ENCODE results near the gene IMMP2L.

The IMMP2L gene

DNA sequence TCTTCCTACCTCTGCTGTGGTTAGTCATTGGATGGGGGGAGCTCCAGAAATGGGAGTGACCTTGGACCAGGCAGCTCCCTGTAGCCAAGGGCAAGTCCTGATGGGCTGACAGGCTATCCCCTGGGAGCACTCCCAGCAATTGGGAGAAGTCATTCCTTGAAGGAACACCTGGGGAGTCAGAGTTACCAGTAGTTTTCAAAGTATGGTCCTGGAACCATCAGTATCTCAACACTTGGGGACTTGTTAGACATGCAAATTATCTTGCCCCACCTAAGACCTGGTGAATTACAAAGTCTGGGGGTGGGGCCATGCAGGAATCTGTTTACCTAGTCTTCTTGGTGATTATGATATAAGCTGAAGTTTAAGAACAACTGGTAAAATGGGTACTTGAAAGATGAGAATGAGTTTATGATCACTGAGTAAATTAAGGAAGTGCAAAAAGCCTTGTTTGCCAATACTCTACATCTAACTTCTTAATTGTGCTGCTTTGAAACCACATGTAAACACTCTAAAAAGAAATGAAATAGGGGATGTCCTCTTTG lies 758.6 kb downstream of the IMMP2L start:
- H3K36me3 ChIP-seq (ENCODE audit: control insufficient read depth in 5 of 5, insufficient read depth in 5 of 5, low read length in 5 of 5): no peaks in the 10 kb centered on the region
- no peak overlapping the region for H3K27ac ChIP-seq (ENCODE audit: low read depth, low read length)
- H3K9ac ChIP-seq (ENCODE audit: low read length in 5 of 5): no peak overlapping the region
- H3K9me3 ChIP-seq (ENCODE audit: control insufficient read depth in 5 of 5, low read length in 5 of 5): peaks cover 0 to 3% (median 0%) of the 10 kb centered on the region in 5 donors
- H3K4me3 ChIP-seq (ENCODE audit: low read depth in 1 of 5, low read length in 5 of 5): no peak overlapping the region
- no peaks in the 10 kb centered on the region for H3K4me1 ChIP-seq (ENCODE audit: control insufficient read depth in 5 of 5, insufficient read depth in 5 of 5, low read length in 5 of 5)
- H3K27me3 ChIP-seq (ENCODE audit: control insufficient read depth in 5 of 5, insufficient read depth in 4 of 5, low read length in 5 of 5): no peaks in the 10 kb centered on the region

DNA sequence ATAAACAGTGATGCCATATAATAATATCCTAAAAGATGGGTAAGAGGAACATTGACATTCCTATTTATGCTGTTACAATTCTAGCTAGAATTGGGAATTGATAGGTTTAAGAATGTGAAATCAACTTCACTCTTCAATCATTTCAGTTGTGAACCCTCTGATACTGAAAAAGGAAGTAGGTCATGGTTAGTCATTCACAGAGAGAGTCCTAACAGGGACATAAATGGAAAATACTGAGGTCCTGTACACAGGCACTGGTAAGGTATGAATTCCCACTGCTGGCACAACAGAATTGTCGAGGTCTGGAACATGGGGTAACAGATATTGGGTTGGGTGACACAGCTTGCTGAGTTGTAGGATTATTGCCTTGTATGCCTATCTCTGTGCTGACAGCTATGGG lies 760.8 kb downstream of the IMMP2L start:
- peaks cover 0 to 3% (median 0%) of the 10 kb centered on the region in 5 donors for H3K9me3 ChIP-seq (ENCODE audit: control insufficient read depth in 5 of 5, low read length in 5 of 5)
- no peak overlapping the region for H3K27ac ChIP-seq (ENCODE audit: low read depth, low read length)
- no peaks in the 10 kb centered on the region for H3K27me3 ChIP-seq (ENCODE audit: control insufficient read depth in 5 of 5, insufficient read depth in 4 of 5, low read length in 5 of 5)
- H3K9ac ChIP-seq (ENCODE audit: low read length in 5 of 5): no peak overlapping the region
- no peaks in the 10 kb centered on the region for H3K4me1 ChIP-seq (ENCODE audit: control insufficient read depth in 5 of 5, insufficient read depth in 5 of 5, low read length in 5 of 5)
- no peak overlapping the region for H3K4me3 ChIP-seq (ENCODE audit: low read depth in 1 of 5, low read length in 5 of 5)
- H3K36me3 ChIP-seq (ENCODE audit: control insufficient read depth in 5 of 5, insufficient read depth in 5 of 5, low read length in 5 of 5): no peaks in the 10 kb centered on the region

DNA sequence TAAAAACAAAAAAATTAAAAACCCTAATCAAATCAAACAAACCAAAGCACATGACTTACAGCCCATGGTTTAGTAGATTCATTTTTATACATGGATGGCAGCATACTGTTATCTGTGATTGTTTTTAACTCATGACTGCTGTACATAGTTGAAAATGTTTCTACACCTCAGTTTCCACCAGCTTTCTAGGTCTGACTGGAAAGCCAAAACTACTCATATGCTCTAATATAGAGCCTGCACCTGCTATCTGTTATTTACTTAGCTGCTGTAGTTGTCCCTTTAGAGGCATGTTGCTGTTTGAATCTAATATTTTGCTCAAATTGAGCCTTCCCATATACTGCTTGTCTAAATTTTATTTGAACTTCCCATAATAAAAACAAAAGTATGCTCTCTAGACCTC lies 761.3 kb downstream of the IMMP2L start:
- H3K4me3 ChIP-seq (ENCODE audit: low read depth in 1 of 5, low read length in 5 of 5): no peak overlapping the region
- H3K4me1 ChIP-seq (ENCODE audit: control insufficient read depth in 5 of 5, insufficient read depth in 5 of 5, low read length in 5 of 5): no peaks in the 10 kb centered on the region
- H3K27ac ChIP-seq (ENCODE audit: low read depth, low read length): no peak overlapping the region
- no peaks in the 10 kb centered on the region for H3K27me3 ChIP-seq (ENCODE audit: control insufficient read depth in 5 of 5, insufficient read depth in 4 of 5, low read length in 5 of 5)
- H3K36me3 ChIP-seq (ENCODE audit: control insufficient read depth in 5 of 5, insufficient read depth in 5 of 5, low read length in 5 of 5): no peaks in the 10 kb centered on the region
- peaks cover 0 to 3% (median 0%) of the 10 kb centered on the region in 5 donors for H3K9me3 ChIP-seq (ENCODE audit: control insufficient read depth in 5 of 5, low read length in 5 of 5)
- no peak overlapping the region for H3K9ac ChIP-seq (ENCODE audit: low read length in 5 of 5)

DNA sequence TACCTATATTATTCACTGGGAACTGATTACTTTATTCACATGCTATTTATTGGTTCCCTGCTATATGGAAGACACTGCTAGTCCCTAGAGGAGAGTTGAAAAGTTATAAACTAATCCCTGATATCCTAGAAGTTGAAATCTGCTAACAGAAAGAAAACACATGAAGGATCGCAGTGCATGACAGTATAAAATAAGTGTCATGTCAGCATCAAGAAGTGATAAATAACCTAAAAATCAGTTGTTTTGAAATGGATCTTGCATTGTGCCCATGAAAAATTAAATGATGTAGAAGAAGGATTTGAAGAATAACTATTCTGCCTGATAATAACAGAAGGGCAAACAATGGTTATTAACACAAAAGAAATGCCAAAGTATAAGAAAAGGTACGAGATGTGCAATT lies 764.6 kb downstream of the IMMP2L start:
- Histone ChIP-seq H3K9ac (ENCODE audit: low read length in 5 of 5) (no peak overlapping the region), H3K36me3 (ENCODE audit: control insufficient read depth in 5 of 5, insufficient read depth in 5 of 5, low read length in 5 of 5) (no peaks in the 10 kb centered on the region), H3K4me1 (ENCODE audit: control insufficient read depth in 5 of 5, insufficient read depth in 5 of 5, low read length in 5 of 5) (no peaks in the 10 kb centered on the region), H3K27ac (ENCODE audit: low read depth, low read length) (no peak overlapping the region), H3K27me3 (ENCODE audit: control insufficient read depth in 5 of 5, insufficient read depth in 4 of 5, low read length in 5 of 5) (no peaks in the 10 kb centered on the region), H3K4me3 (ENCODE audit: low read depth in 1 of 5, low read length in 5 of 5) (no peak overlapping the region), H3K9me3 (ENCODE audit: control insufficient read depth in 5 of 5, low read length in 5 of 5) (peaks cover 0 to 1% (median 0%) of the 10 kb centered on the region in 5 donors)

- no peak overlapping the region for H3K9ac ChIP-seq (ENCODE audit: low read length in 5 of 5)
- H3K9me3 ChIP-seq (ENCODE audit: control insufficient read depth in 5 of 5, low read length in 5 of 5): no peaks in the 10 kb centered on the region
- no peaks in the 10 kb centered on the region for H3K4me1 ChIP-seq (ENCODE audit: control insufficient read depth in 5 of 5, insufficient read depth in 5 of 5, low read length in 5 of 5)
- no peaks in the 10 kb centered on the region for H3K27me3 ChIP-seq (ENCODE audit: control insufficient read depth in 5 of 5, insufficient read depth in 4 of 5, low read length in 5 of 5)
- no peak overlapping the region for H3K4me3 ChIP-seq (ENCODE audit: low read depth in 1 of 5, low read length in 5 of 5)
- H3K27ac ChIP-seq (ENCODE audit: low read depth, low read length): no peak overlapping the region
- no peaks in the 10 kb centered on the region for H3K36me3 ChIP-seq (ENCODE audit: control insufficient read depth in 5 of 5, insufficient read depth in 5 of 5, low read length in 5 of 5)
These were observed 771.3 kb downstream of the IMMP2L start for GRCh38 chr7:110790992-110791391.

- no peak overlapping the region for H3K27ac ChIP-seq (ENCODE audit: low read depth, low read length)
- no peaks in the 10 kb centered on the region for H3K27me3 ChIP-seq (ENCODE audit: control insufficient read depth in 5 of 5, insufficient read depth in 4 of 5, low read length in 5 of 5)
- no peaks in the 10 kb centered on the region for H3K4me1 ChIP-seq (ENCODE audit: control insufficient read depth in 5 of 5, insufficient read depth in 5 of 5, low read length in 5 of 5)
- no peak overlapping the region for H3K4me3 ChIP-seq (ENCODE audit: low read depth in 1 of 5, low read length in 5 of 5)
- H3K9me3 ChIP-seq (ENCODE audit: control insufficient read depth in 5 of 5, low read length in 5 of 5): no peaks in the 10 kb centered on the region
- H3K9ac ChIP-seq (ENCODE audit: low read length in 5 of 5): no peak overlapping the region
- no peaks in the 10 kb centered on the region for H3K36me3 ChIP-seq (ENCODE audit: control insufficient read depth in 5 of 5, insufficient read depth in 5 of 5, low read length in 5 of 5)
These were observed 775.8 kb downstream of the IMMP2L start for GRCh38 chr7:110786328-110786965.

DNA sequence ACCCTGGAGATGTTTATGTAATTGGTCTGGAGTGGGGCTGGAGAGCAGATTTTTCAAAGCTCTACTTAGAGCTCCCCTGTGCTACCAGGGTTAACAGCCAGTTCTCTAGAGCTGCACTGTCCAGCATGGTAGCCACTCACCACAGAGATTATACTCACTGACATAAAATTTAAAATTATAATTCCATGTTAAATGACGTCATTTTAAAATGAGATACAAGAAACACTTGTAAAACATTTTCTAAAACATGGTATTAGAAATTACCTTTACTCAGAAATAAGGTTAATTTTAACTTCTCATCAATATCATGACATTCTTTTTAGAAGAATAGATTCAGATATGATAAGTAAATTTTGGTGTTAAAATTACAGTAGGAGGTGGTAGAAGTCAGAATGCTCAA lies 777.5 kb downstream of the IMMP2L start:
- Histone ChIP-seq H3K27me3 (ENCODE audit: control insufficient read depth in 5 of 5, insufficient read depth in 4 of 5, low read length in 5 of 5) (no peaks in the 10 kb centered on the region), H3K27ac (ENCODE audit: low read depth, low read length) (no peak overlapping the region), H3K4me1 (ENCODE audit: control insufficient read depth in 5 of 5, insufficient read depth in 5 of 5, low read length in 5 of 5) (no peaks in the 10 kb centered on the region), H3K36me3 (ENCODE audit: control insufficient read depth in 5 of 5, insufficient read depth in 5 of 5, low read length in 5 of 5) (no peaks in the 10 kb centered on the region), H3K4me3 (ENCODE audit: low read depth in 1 of 5, low read length in 5 of 5) (no peak overlapping the region), H3K9ac (ENCODE audit: low read length in 5 of 5) (no peak overlapping the region), H3K9me3 (ENCODE audit: control insufficient read depth in 5 of 5, low read length in 5 of 5) (no peaks in the 10 kb centered on the region)

DNA sequence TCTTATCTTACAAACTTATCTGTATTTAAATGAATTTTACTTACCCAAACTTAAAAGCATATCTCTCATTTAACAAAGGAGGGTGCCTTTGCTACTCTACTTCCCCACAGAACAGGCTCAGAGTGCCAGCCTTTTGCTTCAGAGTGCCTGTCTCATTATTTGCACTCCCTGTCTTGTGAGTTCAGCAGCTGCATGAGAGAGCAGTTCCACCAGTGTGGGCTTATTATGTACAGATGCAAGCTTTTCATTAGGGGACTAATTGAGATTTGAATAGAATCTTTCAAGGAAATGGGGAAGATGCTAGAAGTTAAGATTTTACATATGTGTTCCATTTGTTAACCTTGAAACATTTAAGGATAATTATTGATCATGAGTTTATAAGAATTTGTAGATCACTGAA lies 781.6 kb downstream of the IMMP2L start:
- H3K36me3 ChIP-seq (ENCODE audit: control insufficient read depth in 5 of 5, insufficient read depth in 5 of 5, low read length in 5 of 5): no peaks in the 10 kb centered on the region
- no peaks in the 10 kb centered on the region for H3K27me3 ChIP-seq (ENCODE audit: control insufficient read depth in 5 of 5, insufficient read depth in 4 of 5, low read length in 5 of 5)
- no peaks in the 10 kb centered on the region for H3K4me1 ChIP-seq (ENCODE audit: control insufficient read depth in 5 of 5, insufficient read depth in 5 of 5, low read length in 5 of 5)
- H3K27ac ChIP-seq (ENCODE audit: low read depth, low read length): no peak overlapping the region
- H3K4me3 ChIP-seq (ENCODE audit: low read depth in 1 of 5, low read length in 5 of 5): no peak overlapping the region
- no peaks in the 10 kb centered on the region for H3K9me3 ChIP-seq (ENCODE audit: control insufficient read depth in 5 of 5, low read length in 5 of 5)
- no peak overlapping the region for H3K9ac ChIP-seq (ENCODE audit: low read length in 5 of 5)

- Histone ChIP-seq H3K36me3 (ENCODE audit: control insufficient read depth in 5 of 5, insufficient read depth in 5 of 5, low read length in 5 of 5) (no peaks in the 10 kb centered on the region), H3K4me3 (ENCODE audit: low read depth in 1 of 5, low read length in 5 of 5) (no peak overlapping the region), H3K4me1 (ENCODE audit: control insufficient read depth in 5 of 5, insufficient read depth in 5 of 5, low read length in 5 of 5) (no peaks in the 10 kb centered on the region)
These were observed 783.0 kb downstream of the IMMP2L start for GRCh38 chr7:110779339-110779738.

DNA sequence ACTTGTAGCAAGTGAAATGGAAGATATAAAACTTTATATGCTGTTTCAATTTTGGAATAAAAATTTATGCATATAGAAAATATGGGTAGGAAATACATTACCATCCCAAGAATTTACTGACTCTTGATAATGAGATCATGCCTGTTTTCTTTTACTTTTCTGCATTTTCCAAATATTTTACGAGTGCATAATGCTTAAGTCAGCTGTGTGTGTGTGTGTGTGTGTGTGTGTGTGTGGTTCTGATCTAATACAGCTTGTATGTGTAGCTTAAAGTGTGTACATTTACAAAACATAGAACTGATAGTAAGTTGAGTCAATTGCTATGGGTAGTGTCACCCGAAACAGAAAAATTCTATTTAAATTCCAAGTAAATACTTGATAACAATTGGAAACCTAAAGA lies 787.2 kb downstream of the IMMP2L start:
- Histone ChIP-seq H3K4me3 (ENCODE audit: low read depth in 1 of 5, low read length in 5 of 5) (no peak overlapping the region), H3K27me3 (ENCODE audit: control insufficient read depth in 5 of 5, insufficient read depth in 4 of 5, low read length in 5 of 5) (no peaks in the 10 kb centered on the region), H3K36me3 (ENCODE audit: control insufficient read depth in 5 of 5, insufficient read depth in 5 of 5, low read length in 5 of 5) (no peaks in the 10 kb centered on the region), H3K4me1 (ENCODE audit: control insufficient read depth in 5 of 5, insufficient read depth in 5 of 5, low read length in 5 of 5) (no peaks in the 10 kb centered on the region), H3K9me3 (ENCODE audit: control insufficient read depth in 5 of 5, low read length in 5 of 5) (no peaks in the 10 kb centered on the region), H3K27ac (ENCODE audit: low read depth, low read length) (no peak overlapping the region), H3K9ac (ENCODE audit: low read length in 5 of 5) (no peak overlapping the region)

More at GRCh38 chr7:110779339-110779738, 783.0 kb downstream of the IMMP2L start:
- Histone ChIP-seq H3K9me3 (ENCODE audit: control insufficient read depth in 5 of 5, low read length in 5 of 5) (no peaks in the 10 kb centered on the region), H3K27ac (ENCODE audit: low read depth, low read length) (no peak overlapping the region), H3K9ac (ENCODE audit: low read length in 5 of 5) (no peak overlapping the region), H3K27me3 (ENCODE audit: control insufficient read depth in 5 of 5, insufficient read depth in 4 of 5, low read length in 5 of 5) (no peaks in the 10 kb centered on the region)
